Mammary epithelial cell (primary cell): ENCODE results near the gene UGP2.

Experiments
- CTCF ChIP-seq, 2 donors: IDR thresholded peaks in 1 of 2; conservative IDR thresholded peaks in 1 of 2; 2 replicates each; pipeline ENCODE4 v1.5.1; 2011 to 2012; ENCODE audit warnings: inconsistent platforms in 2 of 2, low read length in 2 of 2, mild to moderate bottlenecking in 2 of 2, control low read depth in 1 of 2, low read depth in 1 of 2; ENCODE audit not compliant: insufficient read depth in 1 of 2; ENCODE audit errors: extremely low read depth in 1 of 2
- EZH2 ChIP-seq: IDR thresholded peaks from 2 replicates; pipeline ENCODE4 v1.6.1; 2012; ENCODE audit warnings: low read length, inconsistent platforms, borderline replicate concordance

DNA sequence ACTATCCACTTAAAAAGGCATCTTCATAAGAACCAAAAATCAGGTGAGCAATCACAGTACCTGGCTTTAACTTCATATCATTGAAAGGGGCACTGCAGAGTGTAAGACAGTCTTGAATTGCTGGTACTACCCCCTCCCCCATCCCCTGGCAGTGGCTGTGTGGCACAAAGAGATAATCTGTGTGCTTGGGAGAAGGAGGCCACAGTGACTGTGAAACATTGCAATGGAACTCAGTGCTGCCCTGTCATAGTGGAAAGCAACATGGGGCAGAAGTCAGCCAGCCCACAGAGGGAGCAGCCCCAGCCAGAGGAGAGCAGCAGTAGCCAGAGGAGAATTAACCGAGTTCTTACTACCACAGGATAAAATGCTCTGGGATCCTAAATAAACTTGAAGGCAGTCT is 45.3 kb upstream of the UGP2 start:
- TF ChIP-seq CTCF (conservative IDR thresholded peaks at IDR 0.05 in 1 of 2, IDR thresholded peaks at IDR 0.05 in 1 of 2; ENCODE audit: extremely low read depth in 1 of 2, insufficient read depth in 1 of 2, low read depth in 1 of 2, low read length in 2 of 2) (no peak), EZH2 (no peak)
